ENCODE results near the gene B9D1.
"Not testable (repeated sequence)": the region's sequence is repeated elsewhere in the genome, so short reads cannot be mapped to it uniquely, and the experiment has no call there.

Gene B9D1

DNA sequence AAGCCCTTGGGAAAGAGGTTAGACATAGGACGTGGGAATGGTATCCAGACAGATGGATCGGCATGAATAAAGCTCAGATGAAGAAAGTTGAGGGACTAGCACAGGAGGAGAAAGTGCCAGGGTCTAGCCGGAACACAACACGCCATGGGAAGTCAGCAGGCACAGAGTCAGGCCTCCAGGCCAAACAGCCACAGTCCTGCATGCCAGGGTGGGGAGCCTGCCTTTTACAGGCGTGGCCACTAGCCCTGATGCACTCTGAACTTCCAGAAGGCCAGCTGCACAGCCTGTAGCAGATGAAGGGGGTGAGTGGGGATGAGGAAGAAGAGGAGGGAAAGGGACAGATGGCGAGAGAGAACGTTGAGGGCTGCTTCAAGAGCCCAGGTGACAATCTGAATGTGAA is 5.2 kb downstream of the B9D1 start:
- DNase-seq: no peak

- DNase-seq: no peak
These were observed 7.8 kb downstream of the B9D1 start for GRCh38 chr17:19354748-19355147.

DNA sequence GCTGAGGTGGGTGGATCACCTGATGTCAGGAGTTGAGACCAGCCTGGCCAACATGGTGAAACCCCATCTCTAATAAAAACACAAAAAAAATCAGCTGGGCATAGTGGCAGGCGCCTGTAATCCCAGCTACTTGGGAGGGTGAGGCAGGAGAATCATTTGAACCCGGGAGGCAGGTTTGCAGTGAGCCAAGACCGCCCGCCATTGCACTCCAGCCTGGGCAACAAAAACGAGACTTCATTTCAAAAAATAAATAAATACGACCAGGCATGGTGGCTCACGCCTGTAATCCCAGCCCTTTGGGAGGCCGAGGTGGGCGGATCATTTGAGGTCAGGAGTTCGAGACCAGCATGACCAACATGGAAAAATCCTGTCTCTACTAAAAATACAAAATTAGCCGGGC is 9.1 kb downstream of the B9D1 start:
- DNase-seq: not testable (repeated sequence)

DNA sequence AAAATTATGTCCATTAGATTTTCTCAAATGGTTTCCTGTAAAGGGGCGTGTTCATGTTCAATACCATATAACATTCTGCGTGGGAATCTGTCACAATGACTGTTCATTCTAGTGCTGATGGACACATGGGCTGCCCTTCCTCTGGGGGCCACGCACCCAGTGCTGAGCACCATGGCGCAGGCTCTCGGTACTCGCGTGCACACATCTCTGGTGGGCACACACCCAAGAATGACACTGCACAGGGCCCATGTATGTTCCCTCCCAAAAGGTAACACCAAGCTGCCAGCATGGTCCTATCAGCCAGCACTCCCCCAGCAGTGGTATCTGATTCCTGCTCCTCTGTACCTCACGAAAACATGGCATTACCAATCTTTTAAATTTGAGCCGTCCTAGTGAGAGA is 13.7 kb downstream of the B9D1 start:
- DNase-seq: no peak

- DNase-seq: no peak
These were observed 14.4 kb downstream of the B9D1 start for GRCh38 chr17:19348081-19348650.

- no peak for DNase-seq
These were observed 15.0 kb downstream of the B9D1 start for GRCh38 chr17:19347323-19348080.

DNA sequence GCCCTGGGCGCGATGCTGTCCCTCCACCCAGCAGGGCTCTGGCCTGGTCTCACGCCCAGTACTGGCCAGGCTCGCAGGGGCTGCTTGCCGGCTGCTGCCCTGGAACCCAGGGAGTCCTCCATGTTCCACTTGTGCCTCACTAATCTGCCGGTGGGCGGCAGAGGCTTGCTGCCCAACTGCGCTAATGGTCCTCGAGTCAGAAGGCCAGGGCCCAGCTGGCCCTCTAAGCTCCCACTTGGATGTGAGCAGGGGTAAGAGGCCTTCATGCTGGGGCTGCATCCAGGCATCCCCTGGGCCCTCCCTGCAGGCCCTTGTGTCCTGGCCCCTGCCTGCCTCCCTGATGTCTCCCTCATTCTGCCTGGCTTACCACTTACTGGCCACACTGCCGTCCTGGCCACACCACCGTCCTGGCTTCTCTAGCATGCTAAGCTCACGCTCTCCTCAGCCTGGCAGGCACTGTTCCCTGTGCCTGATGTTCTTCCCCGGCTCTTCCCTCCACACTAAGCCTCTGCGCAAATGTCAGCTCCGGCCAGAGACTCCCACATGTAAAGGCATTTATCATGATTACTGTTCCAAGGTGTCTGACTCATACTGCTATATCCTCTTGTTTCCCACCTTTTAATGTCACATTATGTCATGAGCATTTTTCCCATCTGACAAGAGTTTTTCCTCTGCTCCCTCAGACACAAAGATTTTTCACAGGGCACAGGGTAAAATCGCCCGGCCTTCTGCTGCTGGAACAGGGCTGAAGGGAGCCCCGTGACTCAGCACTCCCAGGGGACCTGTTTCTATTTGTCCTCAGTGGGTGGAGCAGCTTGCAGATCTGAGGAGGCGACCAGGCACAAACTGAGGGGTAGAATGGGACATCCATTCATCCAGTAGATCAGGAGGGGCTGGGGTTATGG is 15.9 kb downstream of the B9D1 start:
- no peak for DNase-seq

- DNase-seq: no peak
These were observed 16.8 kb downstream of the B9D1 start for GRCh38 chr17:19345486-19346350.

- DNase-seq: no peak
These were observed 17.5 kb downstream of the B9D1 start for GRCh38 chr17:19345067-19345460.

GRCh38 chr17:19344311-19345066 is 18.0 kb downstream of the B9D1 start:
- DNase-seq: no peak

DNA sequence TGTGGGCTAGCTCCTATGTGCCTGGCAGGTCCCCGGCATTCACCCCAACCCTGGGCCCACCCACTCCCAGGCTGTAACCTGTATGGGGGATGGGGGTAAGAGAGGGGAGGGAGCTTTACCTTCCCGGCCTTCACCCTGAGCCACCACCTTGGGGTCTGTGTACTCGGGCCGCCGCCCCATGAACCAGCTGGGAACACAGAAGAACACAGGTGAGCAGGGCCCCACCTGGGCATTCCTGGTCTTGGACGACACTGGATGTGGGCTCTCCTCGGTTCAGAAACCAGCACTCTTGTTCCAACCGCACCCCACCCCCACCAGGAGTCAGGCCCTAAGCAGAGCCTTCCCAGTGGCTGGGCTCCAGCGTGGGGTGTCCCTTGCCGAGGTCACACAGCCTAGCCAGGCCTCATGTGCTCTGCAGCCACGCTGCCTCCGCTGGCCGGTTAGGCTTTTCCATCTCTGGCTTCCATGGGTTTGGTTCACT is 18.8 kb downstream of the B9D1 start:
- DNase-seq: no peak

DNA sequence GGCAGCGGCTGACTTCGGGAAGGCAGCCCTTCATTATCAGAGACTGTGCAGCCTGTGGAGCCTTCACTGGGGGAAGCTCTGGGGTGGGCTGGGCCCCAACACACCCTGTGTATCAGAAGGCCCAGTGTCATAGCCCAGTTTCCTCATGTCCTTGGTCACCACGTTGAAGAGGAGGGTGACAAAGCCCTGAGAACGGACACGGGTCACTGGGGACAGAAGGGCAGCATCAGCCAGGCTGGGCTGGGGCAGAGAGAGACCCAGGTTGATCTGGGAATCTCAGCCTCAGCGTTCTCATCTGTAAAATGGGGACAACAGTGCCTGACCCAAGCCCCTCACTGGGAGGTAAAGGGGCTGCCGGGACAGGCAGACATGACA is 19.3 kb downstream of the B9D1 start:
- DNase-seq: no peak

- DNase-seq: no peak
These were observed 19.8 kb downstream of the B9D1 start for GRCh38 chr17:19342611-19343255.

DNA sequence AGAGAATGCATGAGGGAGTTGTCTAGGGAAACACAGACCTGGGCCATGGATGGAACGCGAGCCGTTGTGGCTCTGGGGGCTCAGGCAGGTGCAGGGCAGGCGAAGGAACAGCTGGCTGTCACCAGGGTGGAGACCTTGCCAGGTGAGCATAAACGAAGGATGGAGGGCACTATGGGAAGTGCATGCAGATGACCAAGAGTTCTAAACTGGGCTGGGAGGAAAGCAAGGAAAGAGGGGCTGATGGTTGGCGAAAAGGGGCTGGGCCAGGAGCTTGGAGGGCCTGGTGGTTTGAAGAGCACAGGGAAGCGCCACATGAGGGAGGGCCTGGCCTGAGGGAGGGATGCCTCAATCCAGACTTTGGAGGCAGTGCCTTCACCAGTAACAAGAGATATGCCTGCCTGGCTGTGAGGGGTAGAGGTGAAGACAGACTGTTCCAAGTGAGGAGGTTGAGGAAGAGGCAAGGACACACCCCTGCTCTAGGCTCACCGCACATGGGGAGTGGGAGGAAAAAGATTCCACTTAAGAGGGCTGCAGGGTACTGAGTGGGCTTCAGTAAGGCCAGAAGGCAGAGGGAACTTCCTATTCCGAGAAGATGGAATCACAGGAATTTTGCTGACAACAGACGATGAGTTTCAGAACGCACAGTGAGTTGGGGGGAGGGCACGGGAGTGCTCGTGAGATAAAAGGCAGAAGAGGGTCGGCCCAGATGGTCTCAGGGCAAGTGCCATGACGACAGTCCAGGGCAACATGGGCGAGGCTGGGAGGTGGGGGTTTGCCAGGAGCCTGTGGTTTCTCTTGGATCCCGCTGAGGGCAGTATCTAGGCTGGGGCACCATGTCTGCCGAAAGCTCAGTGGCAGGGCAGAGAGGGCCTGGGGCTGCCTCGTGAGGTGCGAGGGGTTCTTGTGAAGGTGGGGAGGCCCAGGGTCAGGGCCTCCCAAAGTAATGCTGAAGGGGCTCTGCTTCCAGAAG is 20.6 kb downstream of the B9D1 start:
- DNase-seq: no peak

- DNase-seq: no peak
These were observed 21.3 kb downstream of the B9D1 start for GRCh38 chr17:19341211-19341631.

- no peak for DNase-seq
These were observed 23.1 kb downstream of the B9D1 start for GRCh38 chr17:19339341-19339815.

- DNase-seq: peak; percentile 78
These were observed 24.2 kb downstream of the B9D1 start for GRCh38 chr17:19338031-19338990.

DNA sequence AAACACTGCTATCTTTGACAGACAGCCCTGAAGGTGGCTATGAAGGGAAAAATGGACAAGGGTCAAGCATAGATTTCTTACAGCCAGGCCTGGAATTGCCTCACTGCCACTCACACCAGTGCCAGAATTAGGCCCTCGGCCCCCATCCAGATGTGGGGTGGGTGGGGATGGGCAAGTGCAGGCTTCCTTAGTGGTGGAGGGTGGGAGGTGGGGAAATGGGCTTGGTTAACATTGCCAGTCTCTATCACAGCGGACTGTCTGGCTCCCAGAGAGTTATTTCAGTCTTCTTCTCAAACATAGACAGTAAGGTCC is 24.9 kb downstream of the B9D1 start:
- DNase-seq: no peak

All from activated CD8-positive, alpha-beta memory T cell treated with anti-CD3 and anti-CD28 coated beads for 24 hours (primary cell).